Activated CD8-positive, alpha-beta memory T cell treated with anti-CD3 and anti-CD28 coated beads for 36 hours (primary cell): ENCODE data around the gene CNTN5. TPM values are rescaled to one million over a fixed set of nuclear protein-coding genes. Genes with fewer than 3 reads are reported as not detected.

Source experiments
- CTCF ChIA-PET: fragments of 350-600 bp; sonication (Branson Sonifier 250); formaldehyde crosslinking; loops from one replicate; lab custom pipeline; 2021; ENCODE audit warnings: antibody characterized with exemption; lab: Charles Lee
- POLR2A ChIA-PET: fragments of 350-600 bp; sonication (Branson Sonifier 250); formaldehyde crosslinking; loops from one replicate; lab custom pipeline; 2021; ENCODE audit warnings: antibody characterized with exemption; lab: Charles Lee
- total RNA-seq, 2 experiments: library from RNA; stranded (reverse); gene quantifications; one replicate each; pipeline ENCODE4 v1.2.3, GENCODE V29; 2021

The CNTN5 gene
- total RNA-seq, 2 experiments from 2014 or later: not detected

DNA sequence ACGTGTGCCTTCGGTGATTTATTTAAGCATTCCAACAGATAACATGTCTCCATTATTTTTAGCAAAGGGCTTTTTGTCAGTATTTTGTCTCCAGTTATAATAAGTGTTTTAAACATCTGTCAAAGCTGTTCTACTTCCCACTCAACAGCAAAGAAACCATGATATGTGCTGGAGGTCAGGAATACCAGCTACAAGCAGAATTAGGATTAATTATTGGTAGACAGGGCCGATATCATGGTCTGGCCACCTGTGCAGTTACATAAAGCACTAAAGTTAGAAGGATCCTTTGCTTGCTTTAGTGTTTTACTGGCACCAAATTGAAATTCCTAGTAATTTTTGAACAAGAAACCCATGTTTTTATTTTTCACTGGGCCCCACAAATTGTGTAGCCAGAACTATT lies 1075.1 kb downstream of the CNTN5 start:
- CTCF ChIA-PET: no interaction called here
- POLR2A ChIA-PET: no interaction called here

DNA sequence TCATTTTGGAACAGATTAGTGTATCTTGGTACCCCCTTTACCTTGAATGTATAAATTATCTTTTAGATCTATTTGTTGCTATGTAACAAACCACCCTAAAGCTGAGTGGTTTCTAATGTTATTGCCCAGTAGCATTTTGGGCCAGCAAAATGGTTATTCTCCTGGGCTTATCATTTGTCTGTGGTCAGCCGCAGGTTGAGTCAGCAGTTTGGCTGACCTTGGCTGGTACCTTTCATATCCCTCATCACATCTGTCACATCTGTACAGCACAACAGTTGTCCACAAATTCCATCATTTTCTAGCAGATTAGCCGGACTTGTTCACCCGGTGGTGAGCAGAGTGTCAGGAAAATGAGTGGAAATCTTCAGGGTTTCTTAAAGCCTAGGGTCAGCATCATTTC lies 1077.8 kb downstream of the CNTN5 start:
- ChIA-PET CTCF (no interaction called here), POLR2A (no interaction called here)

DNA sequence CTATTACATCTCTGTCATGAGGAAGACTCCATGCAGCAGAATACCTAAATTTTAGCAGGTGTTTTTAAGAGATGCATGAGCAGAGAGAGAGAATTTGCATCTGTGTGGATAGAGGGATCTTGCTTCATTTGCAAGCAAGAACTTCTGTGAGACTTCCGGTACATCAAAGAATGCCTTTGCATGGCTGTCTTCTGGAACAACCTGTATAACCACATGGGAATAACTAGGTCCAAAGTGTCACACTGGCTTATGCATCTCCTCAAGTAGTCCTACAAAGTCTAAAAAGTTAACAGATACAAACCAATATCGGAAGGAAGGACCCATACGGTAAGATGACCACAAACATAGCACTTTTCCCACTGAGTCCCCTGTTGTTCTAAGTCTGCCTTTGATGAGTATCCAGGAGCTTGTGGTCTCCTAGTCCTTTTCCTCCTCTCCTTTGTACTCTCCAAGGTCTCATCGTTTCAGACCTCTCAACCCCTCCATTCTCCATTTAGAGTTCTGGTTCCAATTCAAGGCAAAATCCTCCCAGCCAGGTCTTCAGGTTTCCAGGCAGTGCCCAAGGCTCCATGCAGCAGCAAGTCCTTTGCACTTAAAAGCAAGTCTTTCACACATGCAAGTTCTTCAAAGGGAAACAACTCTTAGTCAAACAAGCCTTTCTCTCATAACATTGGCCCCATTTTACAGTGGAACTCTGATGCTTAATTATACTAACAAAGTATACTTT lies 1084.7 kb downstream of the CNTN5 start:
- CTCF ChIA-PET: no interaction called here

DNA sequence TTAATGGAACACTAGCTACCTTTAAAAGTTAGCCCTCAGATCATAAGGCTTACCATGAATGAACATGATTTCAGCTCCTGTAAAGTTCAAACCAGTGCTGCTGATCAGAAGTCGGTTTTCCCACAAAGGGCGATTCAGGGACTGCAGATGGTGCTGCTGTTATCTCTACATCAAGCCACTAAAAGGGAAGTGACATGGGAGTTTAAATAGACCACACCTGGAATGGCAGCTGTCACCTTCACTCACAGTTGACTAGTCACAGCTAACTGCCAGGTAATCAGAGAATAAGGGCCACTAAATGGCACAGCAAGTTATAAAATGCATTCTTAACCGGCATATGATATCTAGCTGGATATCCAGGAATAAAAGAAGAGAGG lies 1085.2 kb downstream of the CNTN5 start:
- ChIA-PET POLR2A (no interaction called here), CTCF (no interaction called here)

More for the DNA sequence above, 1084.7 kb downstream of the CNTN5 start:
- POLR2A ChIA-PET: no interaction called here

DNA sequence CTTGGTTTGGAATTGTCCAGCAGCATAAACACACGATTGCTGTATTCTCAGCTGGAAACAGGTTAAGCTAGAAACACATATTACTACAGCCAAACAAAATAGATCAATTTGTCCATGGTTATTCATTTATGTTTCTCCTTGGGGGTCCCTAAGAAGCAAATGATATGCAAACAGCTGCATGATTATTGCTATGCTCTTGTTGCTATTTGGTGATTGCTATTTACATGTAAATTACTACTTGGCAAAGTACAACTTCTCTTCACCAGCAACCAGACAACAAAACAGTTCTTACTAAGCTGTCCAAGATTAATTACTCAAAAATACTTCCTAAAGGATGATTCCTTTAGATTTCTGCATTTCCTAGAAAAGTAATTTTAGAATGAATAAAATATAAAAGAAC lies 1098.4 kb downstream of the CNTN5 start:
- CTCF ChIA-PET: no interaction called here
- POLR2A ChIA-PET: no interaction called here

DNA sequence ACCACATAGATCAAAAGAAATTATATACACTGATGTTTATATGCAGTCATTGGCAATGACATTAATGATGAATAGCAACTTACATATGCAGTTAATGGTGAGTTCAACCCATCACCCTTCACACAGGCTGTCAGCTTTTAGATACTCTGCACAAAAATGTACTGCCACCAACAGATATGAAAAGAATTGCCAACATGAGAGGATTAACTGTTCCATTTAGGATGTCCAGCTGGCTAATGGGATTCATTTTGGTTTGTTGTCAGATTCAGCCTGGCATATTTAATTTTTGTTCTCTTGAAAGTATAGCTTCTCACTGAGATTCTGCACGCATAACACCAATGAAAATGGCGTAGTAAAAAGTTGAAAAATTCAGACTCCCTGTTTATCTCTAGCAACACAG lies 1112.4 kb downstream of the CNTN5 start:
- CTCF ChIA-PET: no interaction called here
- POLR2A ChIA-PET: no interaction called here

DNA sequence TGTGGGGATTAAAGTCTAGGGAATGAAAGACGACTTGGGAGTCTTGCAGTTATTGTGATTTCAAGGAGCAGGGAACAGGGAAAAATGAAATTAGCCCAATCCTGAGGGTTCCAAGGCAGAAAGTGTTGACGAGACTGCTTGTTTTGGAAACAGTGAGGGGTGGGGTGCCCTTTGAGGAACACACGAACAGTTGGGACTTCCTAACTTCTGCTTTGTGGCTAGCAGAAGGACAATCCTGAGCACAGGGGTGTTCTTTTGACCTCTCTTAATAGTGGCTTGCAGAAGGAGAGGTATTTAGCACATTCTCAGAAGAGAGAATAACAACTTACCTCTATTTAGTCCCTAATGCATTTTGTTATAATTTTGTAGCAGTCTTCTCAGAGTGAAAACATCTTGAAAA lies 1120.5 kb downstream of the CNTN5 start:
- ChIA-PET CTCF (no interaction called here), POLR2A (no interaction called here)

DNA sequence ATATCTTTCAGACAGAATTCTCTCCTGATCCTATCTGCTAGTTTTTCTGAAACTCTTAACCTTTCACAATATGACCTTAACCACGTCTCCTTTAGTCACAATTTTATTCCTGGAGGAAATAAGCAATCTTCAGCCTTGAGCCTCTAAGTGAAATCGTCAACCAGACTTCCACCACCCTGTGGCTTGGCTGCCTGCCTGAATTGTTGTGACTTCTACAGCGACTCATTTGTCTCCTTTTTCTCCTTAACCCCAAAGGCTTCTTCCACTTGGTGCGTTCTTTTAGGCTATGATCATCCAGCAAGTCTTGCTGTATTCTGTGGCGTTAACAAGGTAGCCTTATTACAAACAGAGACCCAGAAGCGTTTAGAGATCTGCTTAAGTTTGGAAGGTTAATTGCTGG lies 1131.2 kb downstream of the CNTN5 start:
- CTCF ChIA-PET: no interaction called here
- POLR2A ChIA-PET: no interaction called here

DNA sequence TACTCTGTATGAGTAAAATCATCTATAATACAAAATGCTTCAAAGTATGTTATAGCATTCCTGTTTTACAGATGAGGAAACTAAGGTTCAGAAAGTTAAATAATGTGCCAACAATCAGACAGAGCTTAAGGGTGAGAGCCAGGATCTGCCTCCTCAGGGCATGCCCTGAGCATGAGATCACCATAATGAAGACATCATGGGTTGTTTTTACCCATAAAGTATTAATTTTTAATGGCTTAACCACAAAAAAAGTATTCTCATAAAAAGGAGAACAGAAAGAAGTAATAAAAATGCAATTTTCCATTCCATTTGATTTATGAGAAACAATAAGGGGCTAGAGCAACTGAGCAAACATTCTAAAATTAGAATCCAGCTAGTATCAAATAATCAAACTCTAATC lies 1132.0 kb downstream of the CNTN5 start:
- ChIA-PET POLR2A (no interaction called here), CTCF (no interaction called here)

DNA sequence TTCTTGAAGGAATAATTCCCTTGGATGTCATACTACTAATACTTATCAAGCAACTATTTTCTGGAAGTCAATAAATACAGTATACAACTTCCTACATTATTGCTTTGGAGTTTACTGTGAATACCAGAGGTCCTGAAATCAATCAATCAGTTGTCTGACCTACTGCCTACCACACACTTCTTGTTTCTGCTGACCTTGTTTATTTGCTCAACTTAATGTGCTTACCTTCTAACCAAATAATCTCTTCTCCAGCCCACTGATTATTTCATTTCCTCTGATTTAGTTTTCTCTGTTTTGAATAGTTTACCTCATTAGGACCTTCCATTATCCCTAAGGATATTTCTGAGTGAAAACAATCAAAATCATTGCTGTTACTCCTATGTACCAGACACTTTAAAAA lies 1142.7 kb downstream of the CNTN5 start:
- ChIA-PET CTCF (no interaction called here), POLR2A (no interaction called here)

DNA sequence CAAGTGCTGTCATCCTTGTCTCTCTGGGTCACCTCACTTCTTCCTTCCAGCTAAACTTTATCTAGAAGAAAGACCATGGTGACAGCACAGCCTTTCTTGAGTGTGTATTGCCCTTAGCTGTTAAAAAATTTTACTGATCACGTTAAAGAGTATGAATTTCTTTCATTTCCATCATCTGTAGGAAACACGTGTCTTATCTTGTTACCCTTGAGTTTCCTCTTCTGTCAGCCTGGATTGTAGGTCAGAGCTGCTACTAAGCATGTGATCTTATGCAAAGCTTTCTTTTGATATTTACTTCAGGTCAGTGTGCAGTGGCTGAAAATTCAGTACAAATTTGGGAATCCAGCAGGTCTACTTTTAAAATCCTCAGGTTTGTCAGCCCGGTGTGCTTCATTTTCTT lies 1154.1 kb downstream of the CNTN5 start:
- POLR2A ChIA-PET: no interaction called here
- CTCF ChIA-PET: no interaction called here

DNA sequence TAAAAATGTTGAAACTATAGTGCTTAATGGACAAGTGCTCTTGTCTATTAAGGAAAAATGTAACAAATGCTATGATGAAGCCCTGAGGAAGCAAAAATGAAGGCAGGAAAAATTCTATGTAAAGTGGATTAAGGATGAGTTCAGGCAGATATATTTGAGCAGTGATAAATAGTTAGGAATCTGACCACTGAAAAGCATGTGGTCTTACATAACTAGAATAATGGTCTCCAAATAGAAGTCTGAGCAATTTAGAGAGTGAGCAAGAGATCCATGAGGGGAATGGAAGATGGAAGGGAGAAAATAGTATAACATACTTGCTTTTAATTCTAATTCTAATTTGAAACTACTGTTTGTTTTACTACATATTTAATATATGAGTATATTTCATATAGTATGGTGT lies 1155.7 kb downstream of the CNTN5 start:
- POLR2A ChIA-PET: no interaction called here

DNA sequence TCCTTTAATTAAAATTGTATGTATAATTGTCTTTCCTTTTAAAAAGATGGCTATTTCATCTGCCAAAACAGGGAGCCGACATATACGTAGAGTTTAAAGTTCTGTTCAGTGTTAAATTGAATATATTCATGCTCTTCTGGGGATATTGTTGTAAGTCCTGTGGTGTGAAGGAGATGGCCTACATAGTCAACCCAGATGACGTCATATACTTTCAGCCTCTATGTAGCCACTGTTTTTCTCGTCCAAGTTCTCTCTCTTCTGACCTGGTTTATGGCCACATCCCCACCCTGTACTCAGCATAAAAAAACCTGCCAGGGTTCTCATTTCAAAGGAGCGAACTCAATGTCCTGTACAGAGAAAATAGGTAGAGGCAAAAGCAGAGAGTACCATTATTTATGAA lies 1156.9 kb downstream of the CNTN5 start:
- ChIA-PET POLR2A (no interaction called here), CTCF (no interaction called here)

More for the DNA sequence above, 1155.7 kb downstream of the CNTN5 start:
- CTCF ChIA-PET: no interaction called here

DNA sequence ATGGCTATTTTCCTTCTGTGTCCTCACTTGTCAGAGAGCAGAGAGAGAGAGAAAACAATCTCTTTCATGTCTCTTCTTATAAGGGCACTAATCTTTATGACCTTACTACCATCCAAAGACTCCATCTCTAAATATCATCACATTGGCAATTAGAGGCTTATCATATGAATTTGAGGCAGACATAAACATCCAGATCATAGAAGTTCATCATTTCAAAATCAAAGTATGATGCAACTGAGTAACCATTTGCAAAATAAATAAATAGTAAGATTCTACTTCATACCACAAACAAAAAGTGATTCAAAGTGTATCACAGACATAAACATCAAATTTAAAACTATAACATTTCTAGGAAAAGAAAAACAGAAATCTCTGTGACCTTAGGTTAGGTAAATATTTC lies 1161.6 kb downstream of the CNTN5 start:
- CTCF ChIA-PET: no interaction called here
- POLR2A ChIA-PET: no interaction called here

DNA sequence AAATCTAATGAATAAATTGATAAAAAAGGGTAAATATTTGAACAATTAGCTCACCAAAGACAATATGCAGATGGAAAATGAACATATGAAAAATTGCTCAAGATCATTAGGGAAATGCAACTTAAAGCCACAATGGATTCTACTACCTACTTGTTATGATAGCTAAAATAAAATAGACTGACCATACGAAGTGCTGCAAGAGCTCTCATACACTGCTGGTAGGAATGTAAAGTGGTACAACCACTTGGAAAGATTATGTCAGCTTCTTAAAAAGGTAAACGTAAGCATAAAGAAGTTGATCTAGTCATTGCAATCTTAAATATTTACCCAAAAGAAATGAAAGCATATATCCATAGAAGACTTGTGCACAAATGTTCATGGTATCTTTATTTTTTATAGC lies 1162.2 kb downstream of the CNTN5 start:
- POLR2A ChIA-PET: no interaction called here

DNA sequence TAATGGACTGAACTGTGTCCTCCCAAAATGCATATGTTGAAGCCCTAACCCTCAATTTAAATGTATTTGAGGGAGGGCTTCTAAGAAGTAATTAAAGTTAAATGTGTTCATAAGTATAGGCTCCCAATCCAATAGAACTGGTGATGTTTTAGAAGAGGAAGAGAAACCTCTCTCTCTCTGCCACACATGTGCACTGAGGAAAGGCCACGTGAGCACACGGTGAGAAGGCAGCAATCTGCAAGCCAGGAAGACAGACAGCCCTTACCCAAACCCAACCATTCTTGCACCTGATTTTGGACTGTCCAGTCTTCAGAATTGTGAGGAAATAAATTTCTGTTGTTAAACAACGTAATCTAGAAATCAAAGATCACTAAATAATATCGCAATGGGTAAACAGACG lies 1164.8 kb downstream of the CNTN5 start:
- CTCF ChIA-PET: no interaction called here
- POLR2A ChIA-PET: no interaction called here

More for the DNA sequence above, 1162.2 kb downstream of the CNTN5 start:
- CTCF ChIA-PET: no interaction called here

DNA sequence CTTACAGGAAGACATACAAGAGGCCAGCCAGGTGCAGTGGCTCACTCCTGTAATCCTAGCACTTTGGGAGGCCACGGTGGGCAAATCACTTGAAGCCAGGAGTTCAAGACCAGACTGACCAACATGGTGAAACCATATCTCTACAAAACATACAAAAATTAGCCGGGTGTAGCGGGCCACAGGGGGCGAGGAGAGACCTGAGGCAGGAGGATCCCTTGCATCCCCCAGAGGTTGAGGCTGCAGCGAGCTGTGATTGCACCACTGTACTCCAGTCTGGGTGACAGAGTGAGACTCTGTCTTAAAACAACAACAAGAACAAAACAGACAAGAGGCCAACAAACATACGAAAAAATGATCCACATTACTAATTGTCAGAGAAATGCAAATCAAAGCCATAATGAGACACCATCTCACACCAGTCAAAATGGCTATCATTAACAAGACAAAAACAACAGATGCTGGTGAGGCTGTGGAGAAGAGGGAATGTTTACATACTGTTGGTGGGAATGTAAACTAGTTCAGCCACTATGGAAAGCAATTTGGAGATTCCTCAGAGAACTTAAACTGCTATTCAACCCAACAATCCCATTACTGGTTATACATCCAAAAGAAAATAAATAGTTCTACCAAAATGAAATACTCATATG lies 1167.5 kb downstream of the CNTN5 start:
- ChIA-PET CTCF (no interaction called here), POLR2A (no interaction called here)

DNA sequence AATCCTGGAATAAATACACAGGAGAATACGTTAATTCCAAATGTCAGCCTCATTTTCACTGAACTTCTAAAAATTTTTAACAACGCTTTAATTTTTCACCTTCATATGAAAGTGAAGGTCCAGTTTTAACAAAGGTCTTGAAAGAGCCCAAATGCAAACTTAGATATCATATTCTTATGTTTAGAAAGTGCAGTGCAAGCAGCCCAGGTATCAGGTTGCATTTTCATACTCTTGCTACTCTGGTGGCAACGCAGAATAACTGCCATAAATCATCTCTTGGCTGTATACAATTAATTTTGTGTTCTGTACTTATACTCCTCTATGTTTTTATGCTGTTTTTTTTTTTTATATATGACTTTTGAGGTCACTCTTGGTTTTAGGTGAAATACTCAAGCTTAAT lies 1169.6 kb downstream of the CNTN5 start:
- POLR2A ChIA-PET: no interaction called here
- CTCF ChIA-PET: no interaction called here

DNA sequence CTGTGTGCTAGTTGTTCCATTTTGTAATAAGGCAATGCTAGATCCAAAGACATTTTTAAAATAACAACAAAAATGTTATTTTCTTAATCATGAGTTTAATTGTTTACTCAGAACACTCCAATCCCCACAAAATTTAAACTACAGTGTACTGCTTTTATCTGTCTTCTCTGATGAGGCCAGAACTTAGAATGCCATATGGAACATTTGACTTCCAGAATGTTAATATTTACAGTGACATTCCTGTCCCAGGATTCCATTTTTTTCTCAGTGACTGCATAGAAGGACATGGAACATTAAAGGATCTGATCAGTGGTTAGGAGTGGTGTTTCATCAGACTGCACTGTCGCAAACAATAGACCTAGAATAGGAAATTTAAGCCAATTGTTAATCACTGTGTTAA lies 1171.4 kb downstream of the CNTN5 start:
- CTCF ChIA-PET: no interaction called here
- POLR2A ChIA-PET: no interaction called here

DNA sequence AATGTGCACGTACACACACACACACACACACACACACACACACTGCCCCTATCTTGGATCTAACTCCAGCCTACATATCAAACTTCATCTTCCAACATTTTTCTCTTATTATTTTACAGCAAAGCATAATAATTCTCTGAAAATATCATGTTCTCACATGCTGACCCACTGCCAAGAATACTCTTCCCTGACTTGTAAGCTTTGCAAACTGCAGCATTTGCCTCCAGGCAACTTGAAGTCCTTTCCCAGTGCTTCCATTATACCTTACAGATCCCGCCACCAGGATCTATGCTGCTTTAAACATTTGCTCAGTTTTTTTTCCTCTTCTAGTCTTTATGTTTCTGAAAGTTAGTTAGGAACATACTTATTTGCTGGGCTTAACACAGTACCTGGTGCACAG lies 1183.0 kb downstream of the CNTN5 start:
- ChIA-PET CTCF (no interaction called here), POLR2A (no interaction called here)

DNA sequence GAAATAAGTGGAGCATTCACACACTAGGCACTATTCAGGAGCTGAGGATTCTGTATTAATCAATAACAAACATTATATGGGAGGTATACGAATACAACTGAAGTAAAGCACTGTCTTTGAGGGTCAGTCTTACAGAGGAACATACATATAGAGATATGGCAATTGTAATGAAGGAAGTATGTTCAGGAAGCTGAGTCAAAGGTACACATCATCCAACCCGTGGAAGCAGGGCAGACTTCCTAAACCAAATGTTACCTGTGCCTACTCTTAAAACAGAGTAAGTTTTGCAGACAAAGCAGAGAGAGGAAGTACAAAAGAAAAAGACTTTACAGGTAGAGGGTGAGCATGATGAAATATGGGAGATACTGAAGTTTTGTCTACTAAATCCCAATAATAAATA lies 1185.2 kb downstream of the CNTN5 start:
- CTCF ChIA-PET: no interaction called here
- POLR2A ChIA-PET: no interaction called here

DNA sequence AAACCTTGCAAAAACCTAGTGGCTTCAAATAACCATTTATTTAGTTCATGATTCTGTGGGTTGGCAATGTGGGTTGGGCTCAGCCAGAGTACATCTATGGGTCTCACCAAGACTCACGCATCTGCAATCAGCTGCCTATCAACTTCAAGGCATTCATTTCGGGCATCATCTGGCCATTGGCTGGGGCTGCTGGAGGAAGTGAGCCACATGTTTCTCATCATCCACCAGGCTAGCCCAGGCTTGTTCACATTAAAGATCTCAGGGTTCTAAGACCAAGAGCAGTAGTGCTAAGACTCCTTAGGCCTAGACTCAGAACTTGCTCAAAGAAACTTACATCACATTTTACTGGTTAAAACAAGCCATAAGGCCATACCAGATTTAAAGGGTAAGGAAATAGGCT lies 1187.5 kb downstream of the CNTN5 start:
- CTCF ChIA-PET: no interaction called here
- POLR2A ChIA-PET: no interaction called here
